H1 (cell line): ENCODE measurements around the gene PPM1K. TPM values are rescaled to one million over a fixed set of nuclear protein-coding genes. Genes with fewer than 3 reads are reported as not detected.

Experiments
- CTCF ChIA-PET: fragments of 300-600 bp; sonication (Branson Sonifier 250); formaldehyde crosslinking; loops from one replicate; lab custom pipeline; 2021; ENCODE audit not compliant: partially characterized antibody; lab: Charles Lee
- POLR2A ChIA-PET: fragments of 300-600 bp; sonication (Branson Sonifier 250); formaldehyde crosslinking; loops from one replicate; lab custom pipeline; 2021; ENCODE audit warnings: inconsistent platforms; ENCODE audit not compliant: partially characterized antibody; lab: Charles Lee
- DNase-seq, 2 experiments: peaks; one replicate each; pipeline versions ENCODE4 v3.0.0 to v3.0.0-alpha.2; 2010 to 2022; ENCODE audit warnings: low spot score in 2 of 2, low read depth in 1 of 2, mixed read lengths in 1 of 2
- FAIRE-seq: peaks from 2 replicates; lab custom pipeline; 2011; peaks lifted over from hg19 to GRCh38; lab: Jason Lieb, UNC
- H2AFZ ChIP-seq: 2 replicates; pipeline ENCODE4 v1.8.1; 2012; ENCODE audit warnings: low read length, inconsistent platforms
- H2AK5ac ChIP-seq: 2 replicates; pipeline ENCODE4 v1.6.1; 2013; ENCODE audit warnings: low read depth, low read length
- H2BK120ac ChIP-seq: replicated peaks from 2 replicates; pipeline ENCODE3; 2013; ENCODE audit warnings: low read depth, low read length, inconsistent platforms
- H2BK12ac ChIP-seq: 2 replicates; pipeline ENCODE4 v1.6.1; 2013; ENCODE audit warnings: low read depth, low read length
- H2BK15ac ChIP-seq: 2 replicates; pipeline ENCODE4 v1.6.1; 2013; ENCODE audit warnings: low read length
- H2BK20ac ChIP-seq: 2 replicates; pipeline ENCODE4 v1.6.1; 2013; ENCODE audit warnings: low read length
- H2BK5ac ChIP-seq: 2 replicates; pipeline ENCODE4 v1.6.1; 2013; ENCODE audit warnings: low read depth, low read length
- H3K14ac ChIP-seq: 2 replicates; pipeline ENCODE4 v1.6.1; 2013; ENCODE audit warnings: inconsistent platforms; ENCODE audit not compliant: insufficient read length
- H3K18ac ChIP-seq: 2 replicates; pipeline ENCODE4 v1.6.1; 2013; ENCODE audit warnings: low read length; ENCODE audit errors: extremely low read depth
- H3K23ac ChIP-seq: 2 replicates; pipeline ENCODE4 v1.6.1; 2013; ENCODE audit warnings: inconsistent platforms; ENCODE audit not compliant: insufficient read length
- H3K23me2 ChIP-seq: 2 replicates; pipeline ENCODE4 v1.6.1; 2013; ENCODE audit warnings: low read depth, low read length
- H3K27ac ChIP-seq: 2 replicates; pipeline ENCODE4 v1.6.1; 2011; ENCODE audit warnings: low read depth, low read length, inconsistent platforms
- H3K27me3 ChIP-seq, 4 experiments: replicated peaks in 1 of 4; 1 replicate in 1 of 4; 2 replicates in 3 of 4; pipeline versions ENCODE4 v1.6.1 to v1.8.1; 2011 to 2013; ENCODE audit warnings: low read length in 3 of 4, mild to moderate bottlenecking in 3 of 4, inconsistent platforms in 2 of 4, mixed read lengths in 2 of 4, moderate library complexity in 1 of 4; ENCODE audit not compliant: control insufficient read depth in 3 of 4, insufficient read depth in 3 of 4; ENCODE audit errors: extremely low read depth in 1 of 4
- H3K36me3 ChIP-seq, 4 experiments: 2 replicates each; pipeline versions ENCODE4 v1.6.1 to v1.8.1; 2011 to 2013; ENCODE audit warnings: mild to moderate bottlenecking in 4 of 4, low read length in 3 of 4, moderate library complexity in 2 of 4, control low read depth in 1 of 4, inconsistent platforms in 1 of 4; ENCODE audit not compliant: insufficient read depth in 4 of 4, control insufficient read depth in 2 of 4
- H3K4ac ChIP-seq: replicated peaks from 2 replicates; pipeline ENCODE3; 2013; ENCODE audit warnings: low read length, low read depth, mixed read lengths, inconsistent platforms; ENCODE audit not compliant: insufficient read length
- H3K4me1 ChIP-seq, 4 experiments: replicated peaks in 1 of 4; 1 replicate in 1 of 4; 2 replicates in 3 of 4; pipeline versions ENCODE4 v1.6.1 to v1.8.1; 2011 to 2013; ENCODE audit warnings: low read length in 3 of 4, inconsistent platforms in 2 of 4, mixed read lengths in 1 of 4; ENCODE audit not compliant: insufficient read depth in 4 of 4, control insufficient read depth in 3 of 4
- H3K4me2 ChIP-seq, 2 experiments: 2 replicates each; pipeline versions ENCODE4 v1.6.1 to v1.8.1; 2011 to 2013; ENCODE audit warnings: low read depth in 2 of 2, low read length in 2 of 2, control low read depth in 1 of 2, inconsistent platforms in 1 of 2, mild to moderate bottlenecking in 1 of 2; ENCODE audit not compliant: insufficient read depth in 1 of 2
- H3K4me3 ChIP-seq, 4 experiments: fragments of 200-600, 300-600 bp in 1 of 4; sonication (generic), shearing (Covaris generic), sonication (Bioruptor Twin) in 1 of 4; 2 replicates each; pipeline versions ENCODE4 v1.5.1 to v1.8.1; 2011 to 2016; ENCODE audit warnings: low read length in 4 of 4, low read depth in 3 of 4, control low read depth in 2 of 4, inconsistent platforms in 2 of 4, mild to moderate bottlenecking in 2 of 4, mixed read lengths in 1 of 4, moderate library complexity in 1 of 4; ENCODE audit not compliant: insufficient read depth in 2 of 4; ENCODE audit errors: extremely low read depth in 1 of 4
- H3K56ac ChIP-seq: replicated peaks from 2 replicates; pipeline ENCODE3; 2013; ENCODE audit warnings: low read depth, mild to moderate bottlenecking, mixed read lengths, low read length, inconsistent platforms; ENCODE audit not compliant: insufficient read length
- H3K79me1 ChIP-seq: 2 replicates; pipeline ENCODE4 v1.6.1; 2013; ENCODE audit warnings: low read depth, low read length, control low read depth
- H3K79me2 ChIP-seq, 2 experiments: 2 replicates each; pipeline versions ENCODE4 v1.6.1 to v1.8.1; 2012 to 2013; ENCODE audit warnings: low read length in 2 of 2, mild to moderate bottlenecking in 2 of 2, inconsistent platforms in 1 of 2; ENCODE audit not compliant: insufficient read depth in 2 of 2, control insufficient read depth in 1 of 2
- H3K9ac ChIP-seq, 4 experiments: replicated peaks in 1 of 4; 1 replicate in 1 of 4; 2 replicates in 3 of 4; pipeline versions ENCODE4 v1.6.1 to v1.8.1; 2011 to 2013; ENCODE audit warnings: low read depth in 3 of 4, low read length in 3 of 4, control low read depth in 2 of 4, mild to moderate bottlenecking in 2 of 4, moderate library complexity in 2 of 4, inconsistent platforms in 1 of 4; ENCODE audit errors: extremely low read depth in 1 of 4
- H3K9me3 ChIP-seq, 2 experiments: 2 replicates each; pipeline versions ENCODE4 v1.6.1 to v1.8.1; 2012 to 2013; ENCODE audit warnings: mild to moderate bottlenecking in 2 of 2, moderate library complexity in 2 of 2, control low read depth in 1 of 2, inconsistent platforms in 1 of 2, low read depth in 1 of 2, low read length in 1 of 2, mixed read lengths in 1 of 2; ENCODE audit not compliant: insufficient read depth in 2 of 2
- H4K20me1 ChIP-seq, 2 experiments: replicated peaks in 1 of 2; 2 replicates each; pipeline versions ENCODE3 to v1.8.1; 2011 to 2013; ENCODE audit warnings: inconsistent platforms in 2 of 2, low read length in 2 of 2, mild to moderate bottlenecking in 1 of 2; ENCODE audit not compliant: insufficient read depth in 2 of 2, control insufficient read depth in 1 of 2
- H4K5ac ChIP-seq: 2 replicates; pipeline ENCODE4 v1.6.1; 2013; ENCODE audit warnings: low read length, low read depth, mixed read lengths, inconsistent platforms; ENCODE audit not compliant: insufficient read length
- H4K8ac ChIP-seq: 2 replicates; pipeline ENCODE4 v1.8.0; 2013; ENCODE audit warnings: mild to moderate bottlenecking, moderate library complexity, low read length, inconsistent platforms; ENCODE audit not compliant: insufficient read depth; ENCODE audit errors: extremely low read depth
- H4K91ac ChIP-seq: replicated peaks from 2 replicates; pipeline ENCODE3; 2013; ENCODE audit warnings: low read length, mixed read lengths, inconsistent platforms; ENCODE audit not compliant: insufficient read length
- BRCA1 ChIP-seq: IDR thresholded peaks from 2 replicates; pipeline ENCODE4 v1.6.1; 2012; ENCODE audit warnings: low read depth, low read length, improper control_type of control experiment
- JUN ChIP-seq: IDR thresholded peaks from 2 replicates; pipeline ENCODE4 v1.6.1; 2011; ENCODE audit warnings: low read depth, mild to moderate bottlenecking, improper control_type of control experiment, low read length
- KDM5A ChIP-seq: fragments of 200-600 bp; IDR thresholded peaks from 2 replicates; pipeline ENCODE4 v1.7.1; 2012; ENCODE audit warnings: mild to moderate bottlenecking, low read length, inconsistent platforms, mixed read lengths
- MAX ChIP-seq: IDR thresholded peaks from 2 replicates; pipeline ENCODE4 v1.6.1; 2012; ENCODE audit warnings: inconsistent platforms
- POLR2A ChIP-seq, 2 experiments: IDR thresholded peaks; 1 replicate in 1 of 2; 2 replicates in 1 of 2; pipeline ENCODE4 v1.6.1; 2011; ENCODE audit warnings: low read depth in 2 of 2, low read length in 2 of 2, mild to moderate bottlenecking in 2 of 2; ENCODE audit errors: control extremely low read depth in 1 of 2
- RNF2 ChIP-seq: fragments of 200-900, 300-1000 bp; sonication (generic); IDR thresholded peaks from 2 replicates; pipeline ENCODE4 v1.7.1; 2016; ENCODE audit warnings: borderline replicate concordance, low read depth, mild to moderate bottlenecking, antibody characterized with exemption, low read length; ENCODE audit not compliant: poor library complexity, severe bottlenecking; ENCODE audit errors: missing control alignments
- TCF12 ChIP-seq: IDR thresholded peaks from 2 replicates; pipeline ENCODE4 v1.6.1; 2011; ENCODE audit warnings: low read depth, mild to moderate bottlenecking, low read length
- WGBS, 2 experiments: shearing (Covaris generic) in 1 of 2; methylation state at CpG; one replicate each; pipeline versions ENCODE4 v1.1.6 to v1.1.7; 2013 to 2015; ENCODE audit warnings: low lambda C conversion rate in 2 of 2, mixed read lengths in 2 of 2, inconsistent platforms in 1 of 2, low coverage in 1 of 2, missing lambda C conversion rate in 1 of 2; ENCODE audit not compliant: insufficient replicate concordance in 2 of 2, insufficient coverage in 1 of 2, insufficient read length in 1 of 2; ENCODE audit errors: extremely low coverage in 1 of 2, missing lambda C conversion rate in 1 of 2; 5-methylcytosine and 5-hydroxymethylcytosine counted together
- polyA plus RNA-seq, 7 experiments: library from polyadenylated mRNA; depleted of rRNA in 3 of 7; stranded (reverse) in 5 of 7; unstranded in 2 of 7; fragments of >200 nt in 5 of 7; fragments of 200-250 nt in 2 of 7; gene quantifications; 1 replicate in 5 of 7; 2 replicates in 1 of 7; 4 replicates in 1 of 7; pipeline versions ENCODE4 v1.2.1 to v1.2.3, GENCODE V29; 2011 to 2013; ENCODE audit warnings: missing spikeins in 2 of 7, mixed read lengths in 2 of 7
- total RNA-seq: library from RNA; stranded (reverse); fragmentation: NEBNext Ultra II Directional; extraction: Animal tissue kit (Norgen Biotek cat#: 25700); gene quantifications from 2 replicates; pipeline ENCODE4 v1.2.1, GENCODE V29; 2021

The PPM1K gene
- total and polyA plus RNA-seq, 2 of the 8 experiments (the other 6 are each of a cell fraction or from before 2014, with no cell fraction given) = 4.2 to 10.7 TPM

- Histone ChIP-seq H3K4me2 (peak overlapping the region; percentile 16 to 29; a peak in 3 of 4 replicates), H2BK15ac (no peak overlapping the region), H2BK120ac (no peak overlapping the region), H3K23ac (no peak overlapping the region), H3K56ac (no peak overlapping the region), H3K4me3 (no peak overlapping the region), H3K4ac (no peak overlapping the region), H3K27ac (no peak overlapping the region), H3K23me2 (no peaks in the 10 kb centered on the region), H2BK12ac (0 out of 2 replicates have a peak overlapping the region, but pooled peaks have one; percentile 53), H2AK5ac (no peak overlapping the region), H3K36me3 (no peaks in the 10 kb centered on the region), H3K79me1 (no peaks in the 10 kb centered on the region), H3K9ac (no peak overlapping the region; a peak in 1 of 7 replicates), H4K8ac (no peak overlapping the region), H3K79me2 (no peaks in the 10 kb centered on the region), H4K20me1 (no peaks in the 10 kb centered on the region), H4K5ac (no peak overlapping the region), H4K91ac (no peak overlapping the region), H3K27me3 (peaks cover 0 to 2% (median 0%) of the 10 kb centered on the region in 4 experiments; a peak in 1 of 7 replicates), H3K9me3 (no peaks in the 10 kb centered on the region), H3K14ac (no peak overlapping the region), H2AFZ (peak overlapping the region; percentile 99), H3K4me1 (peaks cover 0 to 6% (median 4%) of the 10 kb centered on the region in 4 experiments; a peak in 5 of 7 replicates), H2BK20ac (0 out of 2 replicates have a peak overlapping the region, but pooled peaks have one; percentile 37), H2BK5ac (0 out of 2 replicates have a peak overlapping the region, but pooled peaks have one; percentile 9), H3K18ac (no peak overlapping the region)
- FAIRE-seq (no peak), DNase-seq (no peak)
- ChIA-PET POLR2A (interaction anchor here (0.8 kb wide), 1 partner anchor 37 kb away, joined by 4 read pairs; no protein-coding TSS in a partner anchor), CTCF (interaction anchor here (0.8 to 1.5 kb wide), 2 partner anchors 14 to 23 kb away, joined by 3 to 4 read pairs; no protein-coding TSS in a partner anchor)
- TF ChIP-seq JUN (no peak), MAX (no peak), POLR2A (IDR thresholded peaks at IDR 0.05; ENCODE audit: control extremely low read depth in 1 of 2, low read depth in 2 of 2, low read length in 2 of 2) (no peak), BRCA1 (no peak), KDM5A (no peak), RNF2 (no peak), TCF12 (no peak)
- 62% methylated on average over 1 of the region's 1 CpG; no CpG with 5 or more reads in 1 of the 2 experiments for WGBS, 2 experiments
Observed at GRCh38 chr4:88320224-88320779, 35.9 kb upstream of the PPM1K start.
